Mesothelial cell of epicardium (in vitro differentiated cells): ENCODE data around the gene OR52N1. TPM values are rescaled to one million over a fixed set of nuclear protein-coding genes. Genes with fewer than 3 reads are reported as not detected.

Experiments
- DNase-seq, 2 experiments: peaks; one replicate each; pipeline ENCODE4 v3.0.0; 2021; ENCODE audit warnings: low spot score in 2 of 2; ENCODE audit not compliant: unreplicated experiment in 2 of 2
- H3K27ac Mint-ChIP-seq: 2 replicates; pipeline ENCODE4 v1.8.0; 2021; ENCODE audit warnings: mixed read lengths
- H3K27me3 Mint-ChIP-seq: 2 replicates; pipeline ENCODE4 v1.8.0; 2021; ENCODE audit warnings: low read depth, mixed read lengths
- H3K36me3 Mint-ChIP-seq: 2 replicates; pipeline ENCODE4 v1.8.0; 2021; ENCODE audit warnings: mixed read lengths
- H3K4me1 Mint-ChIP-seq: 2 replicates; pipeline ENCODE4 v1.8.0; 2021; ENCODE audit warnings: mixed read lengths
- H3K4me3 Mint-ChIP-seq: 2 replicates; pipeline ENCODE4 v1.8.0; 2021; ENCODE audit warnings: mild to moderate bottlenecking, moderate library complexity, mixed read lengths
- H3K9me3 Mint-ChIP-seq: 2 replicates; pipeline ENCODE4 v1.8.0; 2021; ENCODE audit warnings: mixed read lengths
- CTCF ChIP-seq: fragments of 200-600 bp; sonication (generic); IDR thresholded peaks from one replicate; pipeline ENCODE4 v1.5.0; 2021; ENCODE audit warnings: antibody characterized with exemption; ENCODE audit not compliant: unreplicated experiment
- total RNA-seq: library from RNA; stranded (reverse); gene quantifications from 3 replicates; pipeline ENCODE4 v1.2.1, GENCODE V29; 2021

The OR52N1 gene
- total RNA-seq, 1 donor from 2014 or later: not detected

GRCh38 chr11:5803982-5804381, 12.9 kb upstream of the OR52N1 start:
- no peak for TF ChIP-seq CTCF
- Mint-ChIP-seq H3K27ac (no peak overlapping the region), H3K4me3 (no peak overlapping the region), H3K27me3 (peaks cover 3% of the 10 kb centered on the region), H3K36me3 (no peaks in the 10 kb centered on the region), H3K9me3 (peaks cover 15% of the 10 kb centered on the region), H3K4me1 (peaks cover 5% of the 10 kb centered on the region)
- DNase-seq: no peak

- H3K27me3 Mint-ChIP-seq: peaks cover 4% of the 10 kb centered on the region
- no peak for DNase-seq
- no peak for TF ChIP-seq CTCF
- H3K27ac Mint-ChIP-seq: no peak overlapping the region
- H3K36me3 Mint-ChIP-seq: no peaks in the 10 kb centered on the region
- peaks cover 2% of the 10 kb centered on the region for H3K4me1 Mint-ChIP-seq
- no peak overlapping the region for H3K4me3 Mint-ChIP-seq
- peaks cover 5% of the 10 kb centered on the region for H3K9me3 Mint-ChIP-seq
These were observed 5.5 kb upstream of the OR52N1 start for GRCh38 chr11:5796541-5796940.

- no peaks in the 10 kb centered on the region for H3K36me3 Mint-ChIP-seq
- no peak for DNase-seq
- no peaks in the 10 kb centered on the region for H3K4me1 Mint-ChIP-seq
- peaks cover under 1% of the 10 kb centered on the region for H3K27me3 Mint-ChIP-seq
- no peak within 1 kb of the TSS for H3K27ac Mint-ChIP-seq
- no peak within 1 kb of the TSS for H3K4me3 Mint-ChIP-seq
- no peaks in the 10 kb centered on the region for H3K9me3 Mint-ChIP-seq
- no peak for TF ChIP-seq CTCF
These were observed 7.8 kb downstream of the OR52N1 start, which contains the start of gene OR52N5 for GRCh38 chr11:5783255-5783654. Gene OR52N5, minus strand, starts transcription at chr11:5783355. Its CDS starts 4,721 bp downstream, at chr11:5778634.

DNA sequence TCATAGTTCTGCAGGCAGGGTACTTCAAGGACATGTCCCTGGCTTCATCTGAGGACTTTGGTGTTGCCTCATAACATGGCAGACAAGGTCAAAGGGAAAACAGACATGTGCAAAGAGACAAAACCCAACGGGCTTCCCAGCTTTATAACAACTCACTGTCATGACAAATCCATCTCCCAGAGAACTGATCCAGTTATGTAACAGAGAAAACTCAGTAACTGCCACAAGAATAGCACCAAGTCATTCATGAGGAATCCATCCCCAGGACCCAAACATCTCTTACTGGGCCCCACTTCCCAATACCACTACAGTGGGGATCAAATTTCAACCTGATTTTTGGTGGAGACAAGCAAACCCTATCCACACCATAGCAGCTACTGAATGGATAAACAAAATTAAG, 24.0 kb downstream of the OR52N1 start:
- TF ChIP-seq CTCF: no peak
- H3K27me3 Mint-ChIP-seq: no peaks in the 10 kb centered on the region
- no peaks in the 10 kb centered on the region for H3K4me1 Mint-ChIP-seq
- no peak overlapping the region for H3K27ac Mint-ChIP-seq
- no peak for DNase-seq
- no peaks in the 10 kb centered on the region for H3K9me3 Mint-ChIP-seq
- H3K4me3 Mint-ChIP-seq: no peak overlapping the region
- H3K36me3 Mint-ChIP-seq: no peaks in the 10 kb centered on the region

DNA sequence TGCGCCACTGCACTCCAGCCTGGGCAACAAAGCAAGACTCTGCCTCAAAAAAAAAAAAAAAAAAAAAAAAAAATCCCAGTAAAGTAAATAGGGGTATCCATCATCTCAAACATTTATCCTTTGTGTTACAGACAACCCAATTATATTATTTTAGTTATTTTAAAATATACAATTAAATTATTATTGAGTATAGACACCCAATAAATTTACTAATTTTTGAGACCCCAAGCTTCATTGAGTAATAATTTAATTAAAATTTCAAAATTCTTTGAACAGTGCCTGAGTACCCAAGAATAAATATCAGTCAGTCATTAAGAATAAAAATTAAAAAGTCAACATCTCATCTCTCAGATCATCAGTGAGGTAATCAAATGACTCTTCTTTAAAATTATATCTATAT, 37.1 kb downstream of the OR52N1 start, which contains the start of gene OR52N4:
Gene OR52N4 (plus strand): TSS at position 301 of the 400 bp plus-strand sequence. CDS start 498 bp downstream, outside the sequence.
- Mint-ChIP-seq H3K27me3 (peaks cover 12% of the 10 kb centered on the region), H3K27ac (no peak within 1 kb of the TSS), H3K36me3 (no peaks in the 10 kb centered on the region), H3K4me1 (no peaks in the 10 kb centered on the region), H3K4me3 (no peak within 1 kb of the TSS), H3K9me3 (no peaks in the 10 kb centered on the region)
- no peak for TF ChIP-seq CTCF
- DNase-seq: no peak

GRCh38 chr11:5749836-5750235, 41.2 kb downstream of the OR52N1 start:
- no peak for TF ChIP-seq CTCF
- H3K36me3 Mint-ChIP-seq: no peaks in the 10 kb centered on the region

More at GRCh38 chr11:5749836-5750235, 41.2 kb downstream of the OR52N1 start:
- Mint-ChIP-seq H3K9me3 (no peaks in the 10 kb centered on the region), H3K27me3 (peaks cover 8% of the 10 kb centered on the region), H3K4me1 (no peaks in the 10 kb centered on the region), H3K27ac (no peak overlapping the region), H3K4me3 (no peak overlapping the region)
- no peak for DNase-seq
